HCT116 (cell line): ENCODE results near the gene ST6GALNAC5. TPM values are rescaled to one million over a fixed set of nuclear protein-coding genes. Genes with fewer than 3 reads are reported as not detected.

ENCODE experiments used
- ATAC-seq: fragments of 200-7000 bp; cut with Tn5 transposase; 2 replicates; pipeline ENCODE4 v1.9.1; 2020; ENCODE audit warnings: mild to moderate bottlenecking, moderate library complexity
- BruUV-seq: library from RNA; stranded (reverse); fragments of 400-500 nt; replicated peaks from 2 replicates; lab custom pipeline; 2021; lab: Mats Ljungman, UMichigan
- CTCF ChIA-PET: fragments of 300-600 bp; sonication (Branson Sonifier 250); formaldehyde crosslinking; loops from one replicate; lab custom pipeline; 2021; ENCODE audit warnings: antibody characterized with exemption; lab: Charles Lee
- POLR2A ChIA-PET: fragments of 300-600, 350-600 bp; sonication (Branson Sonifier 250); formaldehyde crosslinking; loops from one replicate; lab custom pipeline; 2021; ENCODE audit warnings: antibody characterized with exemption; lab: Charles Lee
- RAD21 ChIA-PET, 2 experiments: fragments of 300-600 bp; sonication (Branson Sonifier 250); formaldehyde crosslinking; loops; one replicate each; lab custom pipeline; 2023; ENCODE audit warnings: low total read pairs in 2 of 2; ENCODE audit not compliant: uncharacterized antibody in 2 of 2, unreplicated experiment in 2 of 2, low non-redundant PET in 1 of 2; lab: Charles Lee
- DNase-seq: peaks from one replicate; pipeline ENCODE4 v3.0.0-alpha.2; 2010; ENCODE audit warnings: low read depth, low spot score
- H2AFZ ChIP-seq: fragments of 200-600 bp; shearing (Covaris generic), sonication (generic); 2 replicates; pipeline ENCODE4 v1.6.1; 2017; ENCODE audit warnings: low read depth, mixed run types, mixed read lengths, antibody characterized with exemption, low read length; ENCODE audit not compliant: poor library complexity, severe bottlenecking
- H3K27ac ChIP-seq: 2 replicates; pipeline ENCODE4 v1.5.1; 2012; ENCODE audit warnings: low read depth, low read length
- H3K27me3 ChIP-seq: fragments of 200-600 bp; sonication (generic); 2 replicates; pipeline ENCODE4 v1.6.1; 2016; ENCODE audit warnings: mixed run types, low read length, mixed read lengths; ENCODE audit not compliant: insufficient read depth
- H3K36me3 ChIP-seq, 2 experiments: fragments of 200-500 bp in 1 of 2; fragments of 200-600 bp in 1 of 2; sonication (Bioruptor generic) in 1 of 2; sonication (generic) in 1 of 2; 2 replicates each; pipeline versions ENCODE4 v1.5.1 to v1.6.1; 2014 to 2016; ENCODE audit warnings: low read length in 2 of 2, inconsistent platforms in 1 of 2, mixed read lengths in 1 of 2, mixed run types in 1 of 2; ENCODE audit not compliant: insufficient read depth in 2 of 2, control insufficient read depth in 1 of 2
- H3K4me1 ChIP-seq, 2 experiments: fragments of 200-600 bp in 1 of 2; sonication (generic) in 1 of 2; 2 replicates each; pipeline versions ENCODE4 v1.5.1 to v1.6.1; 2012 to 2017; ENCODE audit warnings: low read length in 2 of 2, inconsistent platforms in 1 of 2, mild to moderate bottlenecking in 1 of 2, mixed read lengths in 1 of 2, mixed run types in 1 of 2, moderate library complexity in 1 of 2; ENCODE audit not compliant: insufficient read depth in 2 of 2, control insufficient read depth in 1 of 2
- H3K4me2 ChIP-seq: fragments of 200-600 bp; sonication (generic); 2 replicates; pipeline ENCODE4 v1.6.1; 2017; ENCODE audit warnings: mixed run types, low read length, mixed read lengths
- H3K4me3 ChIP-seq, 2 experiments: fragments of 200-600 bp in 1 of 2; sonication (generic) in 1 of 2; replicated peaks in 1 of 2; 2 replicates each; pipeline ENCODE4 v1.5.1; 2011 to 2016; ENCODE audit warnings: low read length in 2 of 2, control low read depth in 1 of 2, low read depth in 1 of 2, mild to moderate bottlenecking in 1 of 2, mixed read lengths in 1 of 2, mixed run types in 1 of 2
- H3K79me2 ChIP-seq: fragments of 200-600 bp; sonication (generic); 2 replicates; pipeline ENCODE4 v1.6.1; 2017; ENCODE audit warnings: mild to moderate bottlenecking, mixed run types, low read length, moderate library complexity, mixed read lengths; ENCODE audit not compliant: insufficient read depth
- H3K9ac ChIP-seq: fragments of 200-600 bp; sonication (generic); 2 replicates; pipeline ENCODE4 v1.6.1; 2016; ENCODE audit warnings: low read length, mixed read lengths
- H3K9me2 ChIP-seq: fragments of 200-600 bp; sonication (generic), shearing (Covaris generic); 2 replicates; pipeline ENCODE4 v1.6.1; 2017; ENCODE audit warnings: mixed run types, mild to moderate bottlenecking, moderate library complexity; ENCODE audit not compliant: insufficient read depth
- H3K9me3 ChIP-seq, 2 experiments: fragments of 200-500 bp in 1 of 2; fragments of 200-600 bp in 1 of 2; sonication (Bioruptor generic) in 1 of 2; sonication (generic) in 1 of 2; 2 replicates each; pipeline ENCODE4 v1.6.1; 2014 to 2017; ENCODE audit warnings: low read length in 2 of 2, mixed read lengths in 2 of 2, inconsistent platforms in 1 of 2, low read depth in 1 of 2, mild to moderate bottlenecking in 1 of 2, mixed run types in 1 of 2, moderate library complexity in 1 of 2; ENCODE audit not compliant: control insufficient read depth in 1 of 2, insufficient read depth in 1 of 2
- H4K20me1 ChIP-seq: fragments of 200-600 bp; sonication (generic), shearing (Covaris generic); 2 replicates; pipeline ENCODE4 v1.6.1; 2017; ENCODE audit warnings: mixed run types, mild to moderate bottlenecking, moderate library complexity; ENCODE audit not compliant: insufficient read depth
- ATF3 ChIP-seq: IDR thresholded peaks from 2 replicates; pipeline ENCODE4 v1.6.1; 2012
- CEBPB ChIP-seq: IDR thresholded peaks from 2 replicates; pipeline ENCODE4 v1.6.1; 2012; ENCODE audit warnings: low read depth
- CTCF ChIP-seq, 3 experiments: fragments of 200-600 bp in 1 of 3; sonication (generic) in 1 of 3; IDR thresholded peaks in 2 of 3; conservative IDR thresholded peaks in 1 of 3; 2 replicates each; pipeline ENCODE4 v1.5.1; 2012 to 2017; ENCODE audit warnings: low read depth in 2 of 3, low read length in 2 of 3, antibody characterized with exemption in 1 of 3, borderline replicate concordance in 1 of 3, control low read depth in 1 of 3, mild to moderate bottlenecking in 1 of 3, mixed read lengths in 1 of 3, mixed run types in 1 of 3, moderate library complexity in 1 of 3; ENCODE audit not compliant: insufficient read depth in 1 of 3
- EGR1 ChIP-seq: IDR thresholded peaks from 2 replicates; pipeline ENCODE4 v1.6.1; 2012; ENCODE audit warnings: low read depth
- ELF1 ChIP-seq: IDR thresholded peaks from 2 replicates; pipeline ENCODE4 v1.6.1; 2012; ENCODE audit warnings: low read depth, borderline replicate concordance
- EZH2phosphoT487 ChIP-seq: fragments of 200-600 bp; IDR thresholded peaks from 2 replicates; pipeline ENCODE4 v1.6.1; 2018; ENCODE audit warnings: antibody characterized with exemption, borderline replicate concordance
- JUND ChIP-seq: IDR thresholded peaks from 2 replicates; pipeline ENCODE4 v1.6.1; 2012
- MAX ChIP-seq: IDR thresholded peaks from 2 replicates; pipeline ENCODE4 v1.6.1; 2012
- POLR2AphosphoS5 ChIP-seq: IDR thresholded peaks from 2 replicates; pipeline ENCODE4 v1.6.1; 2011; ENCODE audit warnings: mild to moderate bottlenecking, low read depth, low read length, moderate library complexity
- RAD21 ChIP-seq: IDR thresholded peaks from 2 replicates; pipeline ENCODE4 v1.6.1; 2012; ENCODE audit warnings: low read depth, mild to moderate bottlenecking
- REST ChIP-seq: IDR thresholded peaks from 2 replicates; pipeline ENCODE4 v1.6.1; 2012; ENCODE audit warnings: low read depth
- SRF ChIP-seq: IDR thresholded peaks from 2 replicates; pipeline ENCODE4 v1.6.1; 2012; ENCODE audit warnings: low read depth
- ZBTB33 ChIP-seq: IDR thresholded peaks from 2 replicates; pipeline ENCODE4 v1.6.1; 2011; ENCODE audit warnings: mild to moderate bottlenecking, low read length, moderate library complexity; ENCODE audit not compliant: insufficient replicate concordance; ENCODE audit errors: extremely low read depth
- ZFX ChIP-seq: fragments of 450-650 bp; IDR thresholded peaks from 2 replicates; pipeline ENCODE4 v1.6.1; 2017
- intact Hi-C: fragments of 100-400 bp; cut with micrococcal nuclease; formaldehyde crosslinking; loops from 2 replicates; pipeline ENCODE4 v1.10.0; 2022
- total RNA-seq: library from RNA; stranded (reverse); gene quantifications from one replicate; pipeline ENCODE4 v1.2.1, GENCODE V29; 2021; ENCODE audit not compliant: unreplicated experiment

The ST6GALNAC5 gene
- total RNA-seq, 1 experiment from 2014 or later = 1.2 TPM

GRCh38 chr1:77012066-77012465 lies 144.8 kb downstream of the ST6GALNAC5 start:
- Histone ChIP-seq H3K4me2 (no peak overlapping the region), H3K9me3 (no peaks in the 10 kb centered on the region), H3K9me2 (no peaks in the 10 kb centered on the region), H3K27ac (no peak overlapping the region), H3K27me3 (no peaks in the 10 kb centered on the region), H3K9ac (no peak overlapping the region), H3K79me2 (no peaks in the 10 kb centered on the region), H4K20me1 (no peaks in the 10 kb centered on the region), H3K4me3 (no peak overlapping the region), H3K36me3 (no peaks in the 10 kb centered on the region), H2AFZ (no peak overlapping the region), H3K4me1 (peaks cover 11% of the 10 kb centered on the region in 2 experiments)
- no peak for ATAC-seq
- BruUV-seq = no TSS peak
- intact Hi-C loops = no loop called here
- POLR2A ChIA-PET = no interaction called here
- RAD21 ChIA-PET = no interaction called here
- CTCF ChIA-PET = no interaction called here
- TF ChIP-seq RAD21 (no peak), ELF1 (no peak), EGR1 (no peak), SRF (no peak), ATF3 (no peak), MAX (no peak), JUND (no peak), CEBPB (no peak), EZH2phosphoT487 (no peak), ZBTB33 (no peak), ZFX (no peak), REST (no peak), POLR2AphosphoS5 (no peak), CTCF (IDR thresholded peaks at IDR 0.05 in 2 of 3, conservative IDR thresholded peaks at IDR 0.05 in 1 of 3; ENCODE audit: borderline replicate concordance in 1 of 3, insufficient read depth in 1 of 3, low read depth in 2 of 3, low read length in 2 of 3) (no peak)
- no peak for DNase-seq
